ENCODE results near the gene VAV2.

The VAV2 gene

GRCh38 chr9:133943781-133944745 is 48.1 kb downstream of the VAV2 start:
- no peak overlapping the region for H3K4me3 ChIP-seq (ENCODE audit: low read length)

GRCh38 chr9:133943036-133943780 is 48.9 kb downstream of the VAV2 start:
- H3K4me3 ChIP-seq (ENCODE audit: low read length): no peak overlapping the region
- no peak for TF ChIP-seq CTCF (IDR thresholded peaks at IDR 0.05; ENCODE audit: insufficient read depth, low read depth, low read length, missing control alignments)
- DNase-seq (ENCODE audit: low read depth): no peak

More at GRCh38 chr9:133943781-133944745, 48.1 kb downstream of the VAV2 start:
- no peak for TF ChIP-seq CTCF (IDR thresholded peaks at IDR 0.05; ENCODE audit: insufficient read depth, low read depth, low read length, missing control alignments)
- peak; percentile 41 for DNase-seq (ENCODE audit: low read depth)

- no peak overlapping the region for H3K4me3 ChIP-seq (ENCODE audit: low read length)
- no peak for DNase-seq (ENCODE audit: low read depth)
- TF ChIP-seq CTCF (IDR thresholded peaks at IDR 0.05; ENCODE audit: insufficient read depth, low read depth, low read length, missing control alignments): no peak
Observed at GRCh38 chr9:133942206-133942975, 49.7 kb downstream of the VAV2 start.

- DNase-seq (ENCODE audit: low read depth): no peak
- no peak for TF ChIP-seq CTCF (IDR thresholded peaks at IDR 0.05; ENCODE audit: insufficient read depth, low read depth, low read length, missing control alignments)
- H3K4me3 ChIP-seq (ENCODE audit: low read length): no peak overlapping the region
Observed at GRCh38 chr9:133939845-133940244, 52.3 kb downstream of the VAV2 start.

GRCh38 chr9:133939171-133939785 is 52.8 kb downstream of the VAV2 start:
- TF ChIP-seq CTCF (IDR thresholded peaks at IDR 0.05; ENCODE audit: insufficient read depth, low read depth, low read length, missing control alignments): no peak

GRCh38 chr9:133938753-133939152 is 53.4 kb downstream of the VAV2 start:
- H3K4me3 ChIP-seq (ENCODE audit: low read length): no peak overlapping the region
- DNase-seq (ENCODE audit: low read depth): no peak
- no peak for TF ChIP-seq CTCF (IDR thresholded peaks at IDR 0.05; ENCODE audit: insufficient read depth, low read depth, low read length, missing control alignments)

More at GRCh38 chr9:133939171-133939785, 52.8 kb downstream of the VAV2 start:
- H3K4me3 ChIP-seq (ENCODE audit: low read length): no peak overlapping the region
- DNase-seq (ENCODE audit: low read depth): no peak
